CD4-positive, alpha-beta T cell treated with Interleukin-1 beta for 1 hour (primary cell): ENCODE results near the gene MAD1L1.
"Not testable (repeated sequence)": the region's sequence is repeated elsewhere in the genome, so short reads cannot be mapped to it uniquely, and the experiment has no call there.

ENCODE experiments used
- DNase-seq, 2 donors: peaks; one replicate each; pipeline ENCODE4 v3.0.0-alpha.2; 2020 to 2022

MAD1L1 gene

GRCh38 chr7:1977059-1977875 lies 255.5 kb downstream of the MAD1L1 start:
- no peak for DNase-seq

GRCh38 chr7:1976521-1976920 lies 256.2 kb downstream of the MAD1L1 start:
- DNase-seq: not testable (repeated sequence)

- no peak for DNase-seq
These were observed 257.2 kb downstream of the MAD1L1 start for GRCh38 chr7:1975581-1975980.

GRCh38 chr7:1975179-1975578 lies 257.6 kb downstream of the MAD1L1 start:
- DNase-seq: no peak

- DNase-seq: no peak
These were observed 258.2 kb downstream of the MAD1L1 start for GRCh38 chr7:1974290-1975101.

- no peak for DNase-seq
These were observed 259.2 kb downstream of the MAD1L1 start for GRCh38 chr7:1973321-1974251.

GRCh38 chr7:1972744-1973143 lies 260.0 kb downstream of the MAD1L1 start:
- no peak for DNase-seq

- DNase-seq: peak in 1 of 2 donors; percentile 11
These were observed 260.6 kb downstream of the MAD1L1 start for GRCh38 chr7:1971946-1972654.

- no peak for DNase-seq
These were observed 261.9 kb downstream of the MAD1L1 start for GRCh38 chr7:1970895-1971294.

GRCh38 chr7:1970285-1970660 lies 262.5 kb downstream of the MAD1L1 start:
- not testable (repeated sequence) for DNase-seq

GRCh38 chr7:1969459-1970284 lies 263.1 kb downstream of the MAD1L1 start:
- no peak for DNase-seq

GRCh38 chr7:1968397-1969111 lies 264.2 kb downstream of the MAD1L1 start:
- DNase-seq: no peak

GRCh38 chr7:1967512-1968396 lies 265.0 kb downstream of the MAD1L1 start:
- DNase-seq: peak in 1 of 2 donors; percentile 16

- DNase-seq: no peak
These were observed 266.0 kb downstream of the MAD1L1 start for GRCh38 chr7:1966631-1967200.

- no peak for DNase-seq
These were observed 267.0 kb downstream of the MAD1L1 start for GRCh38 chr7:1965579-1966294.

GRCh38 chr7:1964913-1965578 lies 267.7 kb downstream of the MAD1L1 start:
- no peak for DNase-seq

- no peak for DNase-seq
These were observed 268.4 kb downstream of the MAD1L1 start for GRCh38 chr7:1964211-1964912.
